Measurements from ENCODE around the gene WDR88.

GRCh38 chr19:33175156-33175782 lies 43.4 kb downstream of the WDR88 start:
- no peak for TF ChIP-seq POLR2A (IDR thresholded peaks at IDR 0.05)
- no peak for TF ChIP-seq CTCF (IDR thresholded peaks at IDR 0.05)
- no peak for TF ChIP-seq POLR2AphosphoS5 (IDR thresholded peaks at IDR 0.05; ENCODE audit: insufficient read depth in 1 of 2, low read depth in 1 of 2)

All from vagina (tissue), 2 donors.